ENCODE data around the gene CNGB1.

The CNGB1 gene

GRCh38 chr16:57952909-57953308, 18.0 kb downstream of the CNGB1 start:
- Histone ChIP-seq H3K4me2 (ENCODE audit: low read length) (no peak overlapping the region), H3K4me1 (ENCODE audit: insufficient read depth, low read length, severe bottlenecking) (no peaks in the 10 kb centered on the region), H3K4me3 (ENCODE audit: low read depth, low read length, poor library complexity, severe bottlenecking) (no peak overlapping the region), H3K27ac (ENCODE audit: low read depth, low read length, poor library complexity, severe bottlenecking) (no peak overlapping the region), H3K36me3 (ENCODE audit: insufficient read depth, low read length) (no peaks in the 10 kb centered on the region), H3K9ac (ENCODE audit: low read length) (no peak overlapping the region), H3K9me2 (ENCODE audit: low read depth, low read length) (no peaks in the 10 kb centered on the region), H3K9me3 (ENCODE audit: low read length) (no peaks in the 10 kb centered on the region), H2AFZ (ENCODE audit: low read length) (no peak overlapping the region), H4K20me1 (ENCODE audit: insufficient read depth, low read length) (no peaks in the 10 kb centered on the region), H3F3A (ENCODE audit: insufficient read depth, low read length) (no peaks in the 10 kb centered on the region), H3K27me3 (ENCODE audit: insufficient read depth, low read length) (no peaks in the 10 kb centered on the region; the same call in 1 of the 2 replicates), H3K79me2 (ENCODE audit: insufficient read depth, low read length) (no peaks in the 10 kb centered on the region)
- TF ChIP-seq CTCF (IDR thresholded peaks at IDR 0.05; ENCODE audit: low read length) = no peak
- no peak for TF ChIP-seq EZH2 (IDR thresholded peaks at IDR 0.05; ENCODE audit: borderline replicate concordance, low read length)

- H3K9me3 ChIP-seq (ENCODE audit: low read length) = no peaks in the 10 kb centered on the region
- H3K4me3 ChIP-seq (ENCODE audit: low read depth, low read length, poor library complexity, severe bottlenecking) = no peak overlapping the region
- no peak overlapping the region for H3K27ac ChIP-seq (ENCODE audit: low read depth, low read length, poor library complexity, severe bottlenecking)
- no peaks in the 10 kb centered on the region for H3K4me1 ChIP-seq (ENCODE audit: insufficient read depth, low read length, severe bottlenecking)
- H3K9me2 ChIP-seq (ENCODE audit: low read depth, low read length) = no peaks in the 10 kb centered on the region
- no peaks in the 10 kb centered on the region; the same call in 1 of the 2 replicates for H3K27me3 ChIP-seq (ENCODE audit: insufficient read depth, low read length)
- H3F3A ChIP-seq (ENCODE audit: insufficient read depth, low read length) = no peaks in the 10 kb centered on the region
- no peak overlapping the region for H2AFZ ChIP-seq (ENCODE audit: low read length)
- no peak overlapping the region for H3K9ac ChIP-seq (ENCODE audit: low read length)
- no peak overlapping the region for H3K4me2 ChIP-seq (ENCODE audit: low read length)
- no peaks in the 10 kb centered on the region for H4K20me1 ChIP-seq (ENCODE audit: insufficient read depth, low read length)
- no peak for TF ChIP-seq EZH2 (IDR thresholded peaks at IDR 0.05; ENCODE audit: borderline replicate concordance, low read length)
- no peak for TF ChIP-seq CTCF (IDR thresholded peaks at IDR 0.05; ENCODE audit: low read length)
- no peaks in the 10 kb centered on the region for H3K79me2 ChIP-seq (ENCODE audit: insufficient read depth, low read length)
- no peaks in the 10 kb centered on the region for H3K36me3 ChIP-seq (ENCODE audit: insufficient read depth, low read length)
Measured at GRCh38 chr16:57951204-57951960, 19.5 kb downstream of the CNGB1 start.

DNA sequence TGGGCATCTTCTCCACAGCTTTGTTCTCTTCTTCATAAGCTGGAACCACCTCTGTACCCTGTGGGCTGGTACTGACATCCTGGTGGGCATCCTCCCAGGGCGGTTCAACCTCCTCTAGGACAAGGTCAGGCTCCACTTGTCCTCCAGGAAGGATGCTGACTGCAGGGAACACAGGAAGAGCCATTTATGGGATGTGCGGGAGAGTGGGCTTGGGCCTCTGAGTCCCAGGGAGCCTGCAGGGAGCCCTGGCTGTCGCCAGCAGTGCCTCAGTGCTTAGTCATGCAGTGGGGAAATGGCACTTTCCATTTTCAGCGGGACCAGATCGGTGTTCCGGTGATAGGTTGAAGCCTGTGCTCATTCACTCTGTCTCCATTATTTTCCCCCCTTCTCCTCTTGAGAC, 20.5 kb downstream of the CNGB1 start:
- H3K27me3 ChIP-seq (ENCODE audit: insufficient read depth, low read length) = no peaks in the 10 kb centered on the region; the same call in 1 of the 2 replicates
- no peaks in the 10 kb centered on the region for H3K79me2 ChIP-seq (ENCODE audit: insufficient read depth, low read length)
- TF ChIP-seq EZH2 (IDR thresholded peaks at IDR 0.05; ENCODE audit: borderline replicate concordance, low read length) (no peak), CTCF (IDR thresholded peaks at IDR 0.05; ENCODE audit: low read length) (no peak)
- no peaks in the 10 kb centered on the region for H4K20me1 ChIP-seq (ENCODE audit: insufficient read depth, low read length)
- no peaks in the 10 kb centered on the region for H3F3A ChIP-seq (ENCODE audit: insufficient read depth, low read length)
- H2AFZ ChIP-seq (ENCODE audit: low read length) = no peak overlapping the region
- H3K4me3 ChIP-seq (ENCODE audit: low read depth, low read length, poor library complexity, severe bottlenecking) = no peak overlapping the region
- H3K27ac ChIP-seq (ENCODE audit: low read depth, low read length, poor library complexity, severe bottlenecking) = no peak overlapping the region
- no peaks in the 10 kb centered on the region for H3K9me2 ChIP-seq (ENCODE audit: low read depth, low read length)
- H3K4me2 ChIP-seq (ENCODE audit: low read length) = no peak overlapping the region
- no peaks in the 10 kb centered on the region for H3K4me1 ChIP-seq (ENCODE audit: insufficient read depth, low read length, severe bottlenecking)
- H3K9ac ChIP-seq (ENCODE audit: low read length) = no peak overlapping the region
- H3K9me3 ChIP-seq (ENCODE audit: low read length) = no peaks in the 10 kb centered on the region
- no peaks in the 10 kb centered on the region for H3K36me3 ChIP-seq (ENCODE audit: insufficient read depth, low read length)

All from OCI-LY1 (cell line).